ENCODE results near the gene ATP1B1. TPM values are rescaled to one million over a fixed set of nuclear protein-coding genes. Genes with fewer than 3 reads are reported as not detected.

ATP1B1 gene
- total and polyA plus RNA-seq, 2 of the 13 experiments (the other 11 are each of a cell fraction or from before 2014, with no cell fraction given): 134 to 135 TPM

GRCh38 chr1:169148472-169149252, 42.2 kb downstream of the ATP1B1 start (continued):
- TF ChIP-seq FOXJ3 (CRISPR knock-in tag; IDR thresholded peaks at IDR 0.05; ENCODE audit: borderline replicate concordance) (peak; percentile 51; the same call in 1 of the 2 replicates), ZBTB42 (CRISPR knock-in tag; IDR thresholded peaks at IDR 0.05) (no peak), ZMYM2 (CRISPR knock-in tag; IDR thresholded peaks at IDR 0.05) (peak; percentile 99), MIER2 (CRISPR knock-in tag; IDR thresholded peaks at IDR 0.05) (peak; percentile 64; the same call in 1 of the 2 replicates), CREB1 (IDR thresholded peaks at IDR 0.05) (0 out of 2 replicates have a peak, but pooled peaks have one; percentile 6), CREB1 (CRISPR knock-in tag; IDR thresholded peaks at IDR 0.05) (peak; percentile 73), ZNF121 (CRISPR knock-in tag; IDR thresholded peaks at IDR 0.05) (peak; percentile 51; the same call in 1 of the 2 replicates), ZNF12 (CRISPR knock-in tag; IDR thresholded peaks at IDR 0.05) (peak; percentile 82; the same call in 1 of the 2 replicates), MAFK (conservative IDR thresholded peaks at IDR 0.05 in 1 of 2, IDR thresholded peaks at IDR 0.05 in 1 of 2; ENCODE audit: low read length in 2 of 2) (peak; percentile 82 to 93), ZNF34 (CRISPR knock-in tag; IDR thresholded peaks at IDR 0.05; ENCODE audit: borderline replicate concordance) (0 out of 2 replicates have a peak, but pooled peaks have one; percentile 50), SAP130 (CRISPR knock-in tag; IDR thresholded peaks at IDR 0.05; ENCODE audit: low read depth) (peak; percentile 84), RCOR2 (CRISPR knock-in tag; IDR thresholded peaks at IDR 0.05) (peak; percentile 92), EP300 (IDR thresholded peaks at IDR 0.05; ENCODE audit: low read depth in 2 of 2, low read length in 2 of 2) (peak; percentile 87 to 97), EP300 (CRISPR knock-in tag; IDR thresholded peaks at IDR 0.05; ENCODE audit: borderline replicate concordance) (peak; percentile 90), ATF1 (CRISPR knock-in tag; IDR thresholded peaks at IDR 0.05) (peak; percentile 64; the same call in 1 of the 2 replicates)
